HepG2 (cell line): ENCODE results near the gene ONECUT2.

Experiments
- ARNT2 ChIP-seq: sonication (generic); formaldehyde crosslinking; IDR thresholded peaks from 2 replicates; pipeline ENCODE4 v1.8.0; 2022; ENCODE audit warnings: mild to moderate bottlenecking, low read depth, missing genetic modification reagents, moderate library complexity
- CTCF ChIP-seq: sonication (generic); formaldehyde crosslinking; IDR thresholded peaks from 2 replicates; pipeline ENCODE4 v1.5.0; 2020; ENCODE audit warnings: mild to moderate bottlenecking, missing genetic modification reagents, moderate library complexity
- HOMEZ ChIP-seq: IDR thresholded peaks from 2 replicates; pipeline ENCODE4 v1.6.1; 2016; ENCODE audit warnings: low read depth
- MAX ChIP-seq: IDR thresholded peaks from 2 replicates; pipeline ENCODE4 v1.6.1; 2012; ENCODE audit warnings: inconsistent platforms
- NBN ChIP-seq: fragments of 450-650 bp; conservative IDR thresholded peaks from 2 replicates; pipeline ENCODE4 v1.6.1; 2017
- PBX3 ChIP-seq: sonication (generic); formaldehyde crosslinking; IDR thresholded peaks from 2 replicates; pipeline ENCODE4 v1.8.1; 2023; ENCODE audit warnings: missing genetic modification reagents, inconsistent platforms, borderline replicate concordance
- YY1 ChIP-seq: IDR thresholded peaks from 2 replicates; pipeline ENCODE4 v1.6.1; 2011; ENCODE audit warnings: low read length, low read depth, moderate library complexity, mild to moderate bottlenecking; ENCODE audit not compliant: insufficient read depth, insufficient replicate concordance
- ZFP91 ChIP-seq: sonication (generic); formaldehyde crosslinking; IDR thresholded peaks from 2 replicates; pipeline ENCODE4 v1.9.0; 2022; ENCODE audit warnings: missing genetic modification reagents, mild to moderate bottlenecking, borderline replicate concordance
- ZNF512 ChIP-seq: sonication (generic); formaldehyde crosslinking; IDR thresholded peaks from 2 replicates; pipeline ENCODE4 v1.4.0; 2020; ENCODE audit warnings: mild to moderate bottlenecking, missing genetic modification reagents
- ZSCAN31 ChIP-seq: sonication (generic); formaldehyde crosslinking; IDR thresholded peaks from 2 replicates; pipeline ENCODE4 v1.5.0; 2020; ENCODE audit warnings: low read depth, mild to moderate bottlenecking, missing genetic modification reagents

- TF ChIP-seq CTCF (CRISPR knock-in tag) (no peak), ZNF512 (no peak), HOMEZ (CRISPR knock-in tag) (no peak), YY1 (no peak), ZFP91 (CRISPR knock-in tag) (no peak), MAX (no peak), PBX3 (CRISPR knock-in tag) (no peak), ZSCAN31 (CRISPR knock-in tag) (no peak), NBN (no peak), ARNT2 (CRISPR knock-in tag) (no peak)
Measured at GRCh38 chr18:57397440-57398132, 37.6 kb upstream of the ONECUT2 start.
